ENCODE data around the gene EXOC6B.

DNA sequence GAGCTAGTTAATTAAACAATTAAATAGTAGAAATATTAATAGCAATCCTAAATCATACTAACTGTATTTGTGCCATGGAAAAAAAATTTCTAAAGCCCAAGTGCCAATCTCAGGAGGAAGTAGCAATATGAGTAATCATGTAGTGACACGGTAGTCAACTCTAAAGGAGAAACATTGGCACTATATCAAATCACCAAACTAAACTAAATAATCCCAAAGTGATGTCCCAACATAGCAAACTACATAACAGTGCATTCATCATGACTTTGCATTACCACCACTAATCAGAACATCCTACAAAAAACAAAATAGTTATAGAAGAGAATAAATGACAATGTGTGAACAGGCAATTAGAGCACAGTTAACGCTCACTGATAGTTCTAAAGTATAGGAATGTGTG, 195.1 kb downstream of the EXOC6B start:
- no peak for TF ChIP-seq POLR2A (IDR thresholded peaks at IDR 0.05)
- TF ChIP-seq, protein P1, sequence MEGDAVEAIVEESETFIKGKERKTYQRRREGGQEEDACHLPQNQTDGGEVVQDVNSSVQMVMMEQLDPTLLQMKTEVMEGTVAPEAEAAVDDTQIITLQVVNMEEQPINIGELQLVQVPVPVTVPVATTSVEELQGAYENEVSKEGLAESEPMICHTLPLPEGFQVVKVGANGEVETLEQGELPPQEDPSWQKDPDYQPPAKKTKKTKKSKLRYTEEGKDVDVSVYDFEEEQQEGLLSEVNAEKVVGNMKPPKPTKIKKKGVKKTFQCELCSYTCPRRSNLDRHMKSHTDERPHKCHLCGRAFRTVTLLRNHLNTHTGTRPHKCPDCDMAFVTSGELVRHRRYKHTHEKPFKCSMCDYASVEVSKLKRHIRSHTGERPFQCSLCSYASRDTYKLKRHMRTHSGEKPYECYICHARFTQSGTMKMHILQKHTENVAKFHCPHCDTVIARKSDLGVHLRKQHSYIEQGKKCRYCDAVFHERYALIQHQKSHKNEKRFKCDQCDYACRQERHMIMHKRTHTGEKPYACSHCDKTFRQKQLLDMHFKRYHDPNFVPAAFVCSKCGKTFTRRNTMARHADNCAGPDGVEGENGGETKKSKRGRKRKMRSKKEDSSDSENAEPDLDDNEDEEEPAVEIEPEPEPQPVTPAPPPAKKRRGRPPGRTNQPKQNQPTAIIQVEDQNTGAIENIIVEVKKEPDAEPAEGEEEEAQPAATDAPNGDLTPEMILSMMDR (IDR thresholded peaks at IDR 0.05), result no peak
